GM19238 (cell line): ENCODE results near the gene SPDYE16.
"Not testable (repeated sequence)": the region's sequence is repeated elsewhere in the genome, so short reads cannot be mapped to it uniquely, and the experiment has no call there.

Source experiments
- DNase-seq: peaks from one replicate; pipeline ENCODE4 v3.0.0; 2011; ENCODE audit warnings: low spot score; ENCODE audit not compliant: insufficient read length

SPDYE16 gene, protein sequence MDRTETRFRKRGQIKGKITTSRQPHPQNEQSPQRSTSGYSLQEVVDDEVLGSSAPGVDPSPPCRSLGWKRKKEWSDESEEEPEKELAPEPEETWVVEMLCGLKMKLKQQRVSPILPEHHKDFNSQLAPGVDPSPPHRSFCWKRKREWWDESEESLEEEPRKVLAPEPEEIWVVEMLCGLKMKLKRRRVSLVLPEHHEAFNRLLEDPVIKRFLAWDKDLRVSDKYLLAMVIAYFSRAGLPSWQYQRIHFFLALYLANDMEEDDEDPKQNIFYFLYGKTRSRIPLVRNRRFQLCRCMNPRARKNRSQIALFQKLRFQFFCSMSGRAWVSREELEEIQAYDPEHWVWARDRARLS

DNA sequence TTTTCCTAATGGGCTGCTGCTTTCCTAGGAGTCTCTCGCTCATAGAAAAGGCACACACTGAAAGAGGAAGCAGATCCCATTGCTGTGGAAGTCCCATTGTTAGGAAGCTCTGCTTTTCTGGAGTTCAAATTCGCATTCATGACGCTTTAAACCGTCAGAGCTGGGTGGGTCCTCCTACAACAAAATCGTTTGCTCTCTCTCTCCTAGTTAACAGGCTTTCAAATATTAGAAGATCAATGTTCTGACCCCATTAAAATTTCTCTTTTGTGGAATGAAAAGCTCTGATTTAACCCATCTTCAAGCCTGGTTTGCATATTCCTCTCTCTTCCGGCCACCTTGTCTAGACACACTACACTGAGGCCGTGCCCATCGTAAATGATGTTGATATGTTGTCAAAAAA, at the start of gene SPDYE16:
TSS of gene SPDYE16 (minus strand) at position 101 of the 400 bp plus-strand sequence. CDS start 1,838 bp downstream, outside the sequence.
- DNase-seq, result not testable (repeated sequence)

DNA sequence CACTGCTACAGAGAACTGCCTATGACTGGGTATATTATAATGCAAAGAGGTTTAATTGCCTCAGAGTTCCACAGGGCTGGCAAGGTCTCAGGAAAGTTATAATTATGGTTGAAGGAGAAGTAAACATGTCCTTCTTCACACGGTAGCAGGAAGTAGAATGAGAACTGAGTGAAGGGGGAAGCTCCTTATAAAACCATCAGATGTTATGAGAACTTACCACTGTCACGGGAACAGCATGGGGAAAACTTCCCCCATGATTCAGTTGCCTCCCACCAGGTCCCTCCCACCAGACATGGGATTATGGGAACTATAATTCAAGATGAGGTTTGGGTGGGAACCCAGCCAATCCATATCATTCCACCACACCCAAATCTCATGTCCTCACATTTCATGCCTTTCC, 49.6 kb upstream of the SPDYE16 start:
- not testable (repeated sequence) for DNase-seq

- not testable (repeated sequence) for DNase-seq
These were observed 48.7 kb upstream of the SPDYE16 start for GRCh38 chr7:76591602-76592304.

DNA sequence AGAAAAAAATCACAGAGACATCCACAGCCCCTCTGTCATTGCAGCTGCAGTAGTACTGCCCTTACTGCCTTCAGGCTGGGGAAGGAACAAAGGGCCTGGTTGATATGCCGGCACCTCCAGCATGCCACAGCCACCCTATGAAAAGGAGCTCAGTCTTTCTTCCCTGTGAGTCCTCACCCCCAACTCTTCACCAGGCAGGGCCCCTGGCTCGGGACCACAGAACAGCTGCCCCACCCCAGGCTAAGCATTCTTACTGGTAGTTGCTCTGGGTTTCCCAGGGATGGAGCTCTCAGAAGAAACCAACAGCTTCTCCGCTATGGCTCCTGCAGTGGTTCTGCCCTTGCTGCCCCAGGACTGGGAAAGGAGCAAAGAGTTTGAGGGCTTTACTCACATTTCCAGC, 47.9 kb upstream of the SPDYE16 start:
- DNase-seq, result not testable (repeated sequence)

- DNase-seq, result not testable (repeated sequence)
These were observed 45.5 kb upstream of the SPDYE16 start for GRCh38 chr7:76588586-76588985.

- not testable (repeated sequence) for DNase-seq
These were observed 43.7 kb upstream of the SPDYE16 start for GRCh38 chr7:76586585-76587315.

DNA sequence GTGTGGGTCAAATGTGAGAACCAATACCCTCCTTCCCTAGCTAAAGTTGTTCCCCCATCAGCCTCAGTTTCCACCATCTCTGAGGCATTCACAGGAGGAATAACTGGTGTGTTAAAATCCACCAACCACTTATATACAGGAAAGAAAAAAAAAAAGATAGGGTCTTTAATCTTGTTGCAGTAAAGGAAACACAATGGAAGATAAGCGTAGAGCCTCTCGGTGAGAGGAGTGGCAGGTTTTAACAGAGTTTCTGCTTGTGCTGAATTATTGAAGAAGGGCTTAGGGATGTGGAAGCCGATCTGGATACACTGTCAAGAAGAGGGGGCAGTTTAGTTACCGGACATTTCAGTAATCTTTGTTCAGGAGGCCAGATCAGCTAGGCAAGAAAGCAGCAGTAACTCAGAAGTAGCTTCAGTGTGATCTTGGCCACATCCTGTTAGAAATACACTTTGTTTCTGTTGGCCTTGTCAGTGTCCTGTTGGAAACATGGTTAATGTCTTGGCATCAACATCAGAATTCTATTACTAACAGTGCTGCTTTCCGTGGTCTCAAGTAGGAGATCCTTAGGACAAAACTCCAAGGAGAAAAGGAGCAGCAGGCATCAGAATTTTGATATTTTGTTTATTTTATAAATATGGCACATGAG, 40.7 kb upstream of the SPDYE16 start:
- DNase-seq, result not testable (repeated sequence)

DNA sequence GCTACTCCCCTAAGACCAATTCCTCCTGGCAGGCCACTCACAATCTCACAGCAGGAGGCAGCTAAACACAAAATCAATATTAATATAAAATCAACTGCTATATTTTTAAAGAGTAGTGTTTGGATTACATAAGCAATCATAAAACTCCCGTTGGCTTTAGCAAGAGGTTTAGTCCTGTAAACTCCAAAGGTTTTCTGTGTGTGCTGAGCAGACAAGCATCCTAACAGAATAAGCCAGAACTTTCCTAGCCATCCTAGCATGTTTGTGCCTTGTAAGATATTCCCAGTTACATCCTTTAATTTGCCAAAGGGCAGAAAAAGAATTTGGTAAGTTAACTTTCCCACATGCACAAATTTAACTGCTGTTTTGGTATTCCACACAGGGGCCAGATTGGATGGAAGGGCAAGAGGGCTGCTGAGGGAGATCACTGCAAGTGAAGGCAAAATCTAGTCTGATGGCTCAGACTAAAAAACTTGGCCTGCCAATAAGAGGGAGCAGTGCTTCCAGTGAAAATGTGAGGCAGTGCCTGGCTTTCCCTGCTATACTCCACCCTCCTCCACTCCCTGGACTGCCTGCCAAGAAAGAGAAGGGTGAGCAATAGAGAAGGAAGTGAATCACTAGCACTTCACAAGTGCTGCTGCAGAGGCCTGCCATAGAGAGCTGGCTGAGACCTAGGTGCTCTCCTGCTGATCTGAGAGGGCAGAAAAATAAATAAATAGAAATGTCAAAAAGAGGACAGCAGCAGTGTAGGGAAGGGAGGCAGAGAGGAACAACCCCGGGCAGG, 39.9 kb upstream of the SPDYE16 start:
- DNase-seq, result not testable (repeated sequence)

DNA sequence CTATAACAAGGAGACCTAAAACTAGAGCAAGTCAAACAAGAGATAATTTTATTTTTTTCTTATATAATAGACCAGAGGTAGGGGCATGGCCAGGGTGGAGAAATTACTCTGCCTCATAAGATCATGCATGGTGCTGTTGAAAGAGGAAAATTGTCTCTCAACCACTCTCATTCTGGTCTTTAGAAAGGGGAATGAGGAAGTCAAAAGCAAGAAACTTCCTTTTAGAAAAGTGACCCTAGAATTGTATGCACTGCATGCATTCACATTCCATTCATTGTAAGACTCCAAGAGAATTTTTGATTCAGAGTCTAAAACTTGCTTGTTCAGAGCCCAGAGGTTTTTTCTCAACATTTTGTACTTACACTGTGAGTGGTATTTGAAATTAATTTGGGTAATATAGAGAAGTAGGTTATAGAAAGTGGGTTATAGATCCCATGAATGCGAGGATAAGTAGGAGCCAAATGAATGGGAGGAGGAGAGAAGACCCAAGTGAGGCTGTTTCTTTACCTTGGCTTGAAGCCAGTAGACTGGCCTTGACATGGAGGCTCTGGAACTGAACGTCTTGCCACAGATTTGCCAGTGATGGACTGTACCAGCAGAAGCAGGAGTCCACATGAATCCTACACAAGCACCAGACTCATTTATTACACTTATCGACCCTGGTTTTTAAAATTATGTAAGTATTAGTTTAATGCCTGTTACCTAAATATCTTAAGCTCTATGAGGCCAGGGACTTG, 33.0 kb upstream of the SPDYE16 start:
- DNase-seq, result not testable (repeated sequence)

GRCh38 chr7:76575431-76575830, 32.3 kb upstream of the SPDYE16 start:
- not testable (repeated sequence) for DNase-seq

GRCh38 chr7:76572296-76572695, 29.2 kb upstream of the SPDYE16 start:
- DNase-seq, result not testable (repeated sequence)

DNA sequence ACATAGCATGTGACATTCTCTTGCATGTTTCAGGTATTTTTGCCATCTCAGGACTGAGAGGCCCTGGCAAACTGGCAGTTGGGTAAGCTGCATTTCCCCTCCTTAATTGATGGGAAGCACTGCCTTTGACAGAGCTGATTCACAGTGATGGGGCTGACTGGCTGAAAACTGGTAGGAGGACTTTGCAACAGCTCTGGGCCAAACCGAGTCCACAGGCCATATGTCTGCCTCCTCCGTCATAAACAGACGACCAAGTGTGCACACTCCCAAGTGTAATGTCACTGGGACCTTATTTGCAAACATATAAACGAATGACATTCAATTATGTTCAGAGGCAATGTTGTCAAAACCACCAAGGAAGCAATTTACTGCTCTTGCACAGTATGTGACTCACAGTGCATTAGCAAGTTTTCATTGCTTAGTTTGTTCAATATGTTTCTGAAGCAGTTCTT, 27.3 kb upstream of the SPDYE16 start:
- DNase-seq, result not testable (repeated sequence)

- not testable (repeated sequence) for DNase-seq
These were observed 25.6 kb upstream of the SPDYE16 start for GRCh38 chr7:76568742-76569141.

DNA sequence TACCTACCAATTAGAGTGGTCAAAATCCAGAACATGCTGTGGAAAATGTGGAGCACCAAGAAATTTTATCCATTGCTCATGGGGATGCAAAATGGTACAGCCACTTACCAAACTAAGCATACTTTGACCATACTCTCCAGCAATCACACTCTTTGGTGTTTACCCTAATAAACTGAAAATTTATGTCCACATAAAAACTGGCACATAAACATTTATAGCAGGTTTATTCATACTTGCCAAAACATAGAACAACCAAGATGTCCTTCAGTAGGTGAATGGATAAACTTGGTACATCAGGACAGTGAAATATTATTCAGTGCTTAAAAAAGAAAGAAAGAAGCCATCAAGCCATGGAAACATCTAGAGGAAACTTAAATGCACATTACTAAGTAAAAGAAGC, 24.7 kb upstream of the SPDYE16 start:
- DNase-seq, result not testable (repeated sequence)

DNA sequence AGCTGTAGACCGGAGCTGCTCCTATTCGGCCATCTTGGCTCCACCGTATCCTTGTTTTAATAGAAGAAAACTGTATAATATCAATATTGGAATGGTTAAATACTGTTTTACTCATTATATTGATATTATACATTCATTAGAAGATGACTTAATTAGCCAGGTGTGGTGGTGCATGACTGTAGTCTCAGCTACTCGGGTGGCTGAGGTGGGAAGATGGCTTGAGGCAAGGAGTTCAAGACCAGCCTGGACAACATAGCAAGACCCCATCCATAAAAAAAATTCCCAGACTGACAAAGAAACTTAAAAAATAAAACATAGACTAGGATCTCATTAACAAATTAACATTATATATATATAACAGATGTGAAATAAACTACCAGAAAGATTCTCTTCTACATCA, 24.2 kb upstream of the SPDYE16 start:
- DNase-seq, result not testable (repeated sequence)

DNA sequence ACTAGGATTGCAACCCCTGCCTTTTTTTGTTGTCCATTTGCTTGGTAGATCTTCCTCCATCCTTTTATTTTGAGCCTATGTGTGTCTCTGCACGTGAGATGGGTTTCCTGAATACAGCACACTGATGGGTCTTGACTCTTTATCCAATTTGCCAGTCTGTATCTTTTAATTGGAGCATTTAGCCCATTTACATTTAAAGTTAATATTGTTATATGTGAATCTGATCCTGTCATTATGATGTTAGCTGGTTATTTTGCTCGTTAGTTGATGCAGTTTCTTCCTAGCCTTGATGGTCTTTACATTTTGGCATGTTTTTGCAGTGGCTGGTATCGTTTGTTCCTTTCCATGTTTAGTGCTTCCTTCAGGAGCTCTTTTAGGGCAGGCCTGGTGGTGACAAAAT, 21.9 kb upstream of the SPDYE16 start:
- DNase-seq, result not testable (repeated sequence)

- DNase-seq, result not testable (repeated sequence)
These were observed 18.2 kb upstream of the SPDYE16 start for GRCh38 chr7:76561342-76561741.

DNA sequence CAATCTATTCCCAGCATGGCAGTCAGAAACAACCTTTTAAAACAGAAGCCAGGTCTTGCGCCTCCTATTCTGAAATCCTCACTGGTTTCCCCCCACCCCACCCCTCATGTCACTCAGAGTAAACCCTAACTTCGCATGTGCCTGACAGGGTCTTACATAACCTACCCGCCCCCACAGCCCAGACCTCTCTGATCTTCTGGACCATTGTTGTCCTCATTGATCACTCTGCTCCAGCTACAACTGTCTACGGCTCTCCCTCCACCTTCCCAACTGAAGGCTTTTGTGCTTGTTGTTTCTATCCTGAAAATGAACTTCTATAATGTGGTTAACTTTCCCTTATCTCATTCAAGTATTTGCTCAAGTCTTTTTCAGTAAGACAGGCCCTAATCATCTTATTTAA, 17.1 kb upstream of the SPDYE16 start:
- not testable (repeated sequence) for DNase-seq

DNA sequence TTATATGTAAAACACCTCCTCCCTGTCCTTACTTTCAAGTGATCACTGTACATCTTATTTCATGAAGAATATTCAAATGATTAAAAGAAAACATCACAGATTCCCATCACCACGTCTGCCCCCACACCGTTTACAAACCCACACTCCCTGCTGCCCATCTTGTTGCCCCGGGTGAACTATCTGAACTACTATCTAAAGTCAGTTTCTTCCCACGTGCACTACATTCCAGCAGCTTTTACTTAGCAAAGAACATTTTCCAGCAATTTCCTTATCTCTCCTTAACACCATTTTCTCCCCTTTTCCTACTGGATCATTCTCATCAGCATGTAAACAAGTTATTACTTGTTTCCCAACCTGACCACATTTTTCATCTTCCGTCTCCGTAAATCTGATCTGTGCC, 16.6 kb upstream of the SPDYE16 start:
- not testable (repeated sequence) for DNase-seq

- DNase-seq, result not testable (repeated sequence)
These were observed 8.9 kb upstream of the SPDYE16 start for GRCh38 chr7:76551992-76552391.
